ENCODE measurements around the gene LIMK2.
"Not testable (repeated sequence)": the region's sequence is repeated elsewhere in the genome, so short reads cannot be mapped to it uniquely, and the experiment has no call there.

Gene LIMK2

DNA sequence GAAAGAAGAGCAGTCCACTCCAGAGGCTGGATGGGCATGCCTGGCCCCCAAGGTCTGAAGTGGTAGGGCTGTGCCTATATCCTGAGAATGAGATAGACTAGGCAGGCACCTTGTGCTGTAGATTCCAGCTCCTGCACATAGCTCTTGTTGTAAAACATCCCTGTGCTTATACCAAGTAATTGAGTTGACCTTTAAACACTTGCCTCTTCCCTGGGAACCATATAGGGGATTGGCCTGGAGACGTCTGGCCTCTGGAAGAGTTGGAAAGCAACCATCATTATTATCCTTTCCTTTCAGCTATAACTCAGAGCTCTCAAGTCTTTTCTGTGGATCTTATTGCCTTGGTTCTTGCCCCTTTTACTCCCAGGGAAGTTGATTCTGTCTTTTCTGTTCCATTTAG lies 15.1 kb downstream of the LIMK2 start:
- peaks cover 58 to 73% of the 10 kb centered on the region in 2 donors for H3K4me1 ChIP-seq (ENCODE audit: control insufficient read depth in 2 of 2, insufficient read depth in 2 of 2, low read length in 2 of 2)
- peak overlapping the region; percentile 79 to 84 for H3K27ac ChIP-seq (ENCODE audit: low read depth in 2 of 2, low read length in 2 of 2)
- H3K4me3 ChIP-seq (ENCODE audit: low read length in 2 of 2) = peak overlapping the region in 1 of 2 donors; percentile 29
- peaks cover 0 to 2% of the 10 kb centered on the region in 2 donors for H3K36me3 ChIP-seq (ENCODE audit: control insufficient read depth in 2 of 2, insufficient read depth in 2 of 2, low read length in 2 of 2)
- no peak overlapping the region for H3K9ac ChIP-seq (ENCODE audit: low read depth in 1 of 2, low read length in 2 of 2)
- H3K9me3 ChIP-seq (ENCODE audit: control insufficient read depth in 2 of 2, low read length in 2 of 2) = no peaks in the 10 kb centered on the region
- H3K27me3 ChIP-seq (ENCODE audit: control insufficient read depth in 2 of 2, insufficient read depth in 2 of 2, low read length in 2 of 2) = no peaks in the 10 kb centered on the region

DNA sequence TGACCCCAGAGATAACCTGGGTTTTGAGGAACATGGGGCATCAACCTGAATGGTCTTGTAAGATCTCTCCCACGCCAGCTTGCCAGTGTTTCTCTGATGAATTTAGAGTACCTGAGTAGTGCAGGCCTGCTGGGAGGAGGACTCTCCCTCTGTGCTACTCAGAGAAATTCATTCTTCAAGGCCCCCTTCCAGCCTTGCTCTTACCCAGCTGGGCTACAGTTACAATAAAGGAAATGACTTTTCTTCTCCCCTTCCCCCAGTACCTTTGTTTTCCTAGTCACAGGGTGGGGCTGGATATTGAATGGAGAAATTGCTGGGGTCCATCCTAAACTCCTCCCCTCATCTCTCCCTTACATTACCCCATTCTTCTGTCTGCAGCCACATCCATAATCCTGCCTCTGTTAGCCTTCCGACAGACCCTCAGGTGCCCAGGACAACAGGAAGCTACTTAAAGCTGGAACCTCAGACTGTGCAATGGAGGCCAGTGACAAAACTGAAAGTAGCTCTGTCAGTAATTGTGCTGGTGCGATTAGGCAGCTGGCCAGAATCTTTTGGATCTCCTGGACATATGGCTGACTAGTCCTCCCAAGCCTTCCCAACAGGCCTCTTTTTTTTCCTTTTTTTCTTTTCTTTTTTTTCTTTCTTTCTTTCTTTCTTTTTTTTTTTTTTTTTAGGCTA lies 17.4 kb downstream of the LIMK2 start:
- H3K27ac ChIP-seq (ENCODE audit: low read depth in 2 of 2, low read length in 2 of 2) = peak overlapping the region; percentile 79 to 84
- H3K27me3 ChIP-seq (ENCODE audit: control insufficient read depth in 2 of 2, insufficient read depth in 2 of 2, low read length in 2 of 2) = no peaks in the 10 kb centered on the region
- peaks cover 43 to 56% of the 10 kb centered on the region in 2 donors for H3K4me1 ChIP-seq (ENCODE audit: control insufficient read depth in 2 of 2, insufficient read depth in 2 of 2, low read length in 2 of 2)
- peak overlapping the region; percentile 44 to 55 for H3K4me3 ChIP-seq (ENCODE audit: low read length in 2 of 2)
- peaks cover 6% of the 10 kb centered on the region in 2 donors for H3K36me3 ChIP-seq (ENCODE audit: control insufficient read depth in 2 of 2, insufficient read depth in 2 of 2, low read length in 2 of 2)
- peak overlapping the region; percentile 53 to 61 for H3K9ac ChIP-seq (ENCODE audit: low read depth in 1 of 2, low read length in 2 of 2)
- H3K9me3 ChIP-seq (ENCODE audit: control insufficient read depth in 2 of 2, low read length in 2 of 2) = no peaks in the 10 kb centered on the region

DNA sequence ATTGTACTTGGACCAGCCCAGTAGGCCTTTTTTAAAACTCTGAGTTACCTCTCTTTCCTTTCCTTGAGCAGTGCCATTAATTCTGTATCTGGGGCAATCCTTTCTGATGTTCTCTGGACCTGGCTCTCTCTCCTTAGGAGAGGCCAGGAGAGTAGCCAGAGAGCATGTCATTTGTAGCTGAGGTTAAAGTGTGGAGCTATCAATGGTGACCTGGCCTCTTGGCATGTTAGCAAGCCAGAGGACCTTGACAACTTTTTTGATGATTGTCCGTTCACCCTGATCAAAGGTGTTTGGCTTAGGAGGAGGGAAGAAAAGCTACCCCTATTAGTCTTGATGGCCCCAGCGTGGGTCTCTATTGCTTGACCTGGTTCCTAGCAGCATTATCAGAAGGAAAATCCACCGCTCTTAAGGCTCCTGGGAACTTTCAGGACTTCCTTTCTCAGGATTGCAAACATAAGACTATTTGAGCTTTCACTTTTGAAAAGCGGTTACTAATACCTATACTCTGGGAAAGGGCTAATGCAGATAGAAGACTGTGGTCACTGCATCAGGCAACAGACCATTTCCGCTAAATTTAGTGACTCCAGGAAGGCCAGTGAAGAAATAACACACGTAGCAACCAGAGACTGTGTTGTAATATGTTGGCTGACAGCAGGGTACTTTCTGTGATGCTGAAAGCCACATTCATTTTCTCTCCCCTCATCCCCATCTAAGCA lies 18.2 kb downstream of the LIMK2 start:
- Histone ChIP-seq H3K27me3 (ENCODE audit: control insufficient read depth in 2 of 2, insufficient read depth in 2 of 2, low read length in 2 of 2) (no peaks in the 10 kb centered on the region), H3K9ac (ENCODE audit: low read depth in 1 of 2, low read length in 2 of 2) (peak overlapping the region; percentile 53 to 61), H3K9me3 (ENCODE audit: control insufficient read depth in 2 of 2, low read length in 2 of 2) (no peaks in the 10 kb centered on the region), H3K4me1 (ENCODE audit: control insufficient read depth in 2 of 2, insufficient read depth in 2 of 2, low read length in 2 of 2) (peaks cover 40 to 57% of the 10 kb centered on the region in 2 donors), H3K27ac (ENCODE audit: low read depth in 2 of 2, low read length in 2 of 2) (peak overlapping the region; percentile 79 to 84), H3K36me3 (ENCODE audit: control insufficient read depth in 2 of 2, insufficient read depth in 2 of 2, low read length in 2 of 2) (peaks cover 8 to 12% of the 10 kb centered on the region in 2 donors), H3K4me3 (ENCODE audit: low read length in 2 of 2) (peak overlapping the region in 1 of 2 donors; percentile 16)

- peak overlapping the region; percentile 10 to 61 for H3K9ac ChIP-seq (ENCODE audit: low read depth in 1 of 2, low read length in 2 of 2)
- peaks cover 9 to 12% of the 10 kb centered on the region in 2 donors for H3K36me3 ChIP-seq (ENCODE audit: control insufficient read depth in 2 of 2, insufficient read depth in 2 of 2, low read length in 2 of 2)
- H3K4me1 ChIP-seq (ENCODE audit: control insufficient read depth in 2 of 2, insufficient read depth in 2 of 2, low read length in 2 of 2) = peaks cover 34 to 52% of the 10 kb centered on the region in 2 donors
- H3K9me3 ChIP-seq (ENCODE audit: control insufficient read depth in 2 of 2, low read length in 2 of 2) = no peaks in the 10 kb centered on the region
- H3K4me3 ChIP-seq (ENCODE audit: low read length in 2 of 2) = peak overlapping the region in 1 of 2 donors; percentile 16
- H3K27me3 ChIP-seq (ENCODE audit: control insufficient read depth in 2 of 2, insufficient read depth in 2 of 2, low read length in 2 of 2) = no peaks in the 10 kb centered on the region
- peak overlapping the region; percentile 79 to 84 for H3K27ac ChIP-seq (ENCODE audit: low read depth in 2 of 2, low read length in 2 of 2)
These were observed 18.9 kb downstream of the LIMK2 start for GRCh38 chr22:31230871-31231621.

GRCh38 chr22:31233001-31233400 lies 20.9 kb downstream of the LIMK2 start:
- H3K36me3 ChIP-seq (ENCODE audit: control insufficient read depth in 2 of 2, insufficient read depth in 2 of 2, low read length in 2 of 2) = peaks cover 9 to 12% of the 10 kb centered on the region in 2 donors
- no peak overlapping the region for H3K9ac ChIP-seq (ENCODE audit: low read depth in 1 of 2, low read length in 2 of 2)
- H3K4me1 ChIP-seq (ENCODE audit: control insufficient read depth in 2 of 2, insufficient read depth in 2 of 2, low read length in 2 of 2) = peaks cover 29 to 36% of the 10 kb centered on the region in 2 donors
- H3K27me3 ChIP-seq (ENCODE audit: control insufficient read depth in 2 of 2, insufficient read depth in 2 of 2, low read length in 2 of 2) = no peaks in the 10 kb centered on the region
- H3K9me3 ChIP-seq (ENCODE audit: control insufficient read depth in 2 of 2, low read length in 2 of 2) = no peaks in the 10 kb centered on the region
- H3K4me3 ChIP-seq (ENCODE audit: low read length in 2 of 2) = no peak overlapping the region
- H3K27ac ChIP-seq (ENCODE audit: low read depth in 2 of 2, low read length in 2 of 2) = no peak overlapping the region

GRCh38 chr22:31235081-31235480 lies 23.0 kb downstream of the LIMK2 start:
- Histone ChIP-seq H3K4me3 (ENCODE audit: low read length in 2 of 2) (no peak overlapping the region), H3K9me3 (ENCODE audit: control insufficient read depth in 2 of 2, low read length in 2 of 2) (no peaks in the 10 kb centered on the region), H3K27ac (ENCODE audit: low read depth in 2 of 2, low read length in 2 of 2) (no peak overlapping the region), H3K27me3 (ENCODE audit: control insufficient read depth in 2 of 2, insufficient read depth in 2 of 2, low read length in 2 of 2) (no peaks in the 10 kb centered on the region), H3K9ac (ENCODE audit: low read depth in 1 of 2, low read length in 2 of 2) (no peak overlapping the region), H3K4me1 (ENCODE audit: control insufficient read depth in 2 of 2, insufficient read depth in 2 of 2, low read length in 2 of 2) (peaks cover 9 to 16% of the 10 kb centered on the region in 2 donors), H3K36me3 (ENCODE audit: control insufficient read depth in 2 of 2, insufficient read depth in 2 of 2, low read length in 2 of 2) (peaks cover 9 to 16% of the 10 kb centered on the region in 2 donors)

DNA sequence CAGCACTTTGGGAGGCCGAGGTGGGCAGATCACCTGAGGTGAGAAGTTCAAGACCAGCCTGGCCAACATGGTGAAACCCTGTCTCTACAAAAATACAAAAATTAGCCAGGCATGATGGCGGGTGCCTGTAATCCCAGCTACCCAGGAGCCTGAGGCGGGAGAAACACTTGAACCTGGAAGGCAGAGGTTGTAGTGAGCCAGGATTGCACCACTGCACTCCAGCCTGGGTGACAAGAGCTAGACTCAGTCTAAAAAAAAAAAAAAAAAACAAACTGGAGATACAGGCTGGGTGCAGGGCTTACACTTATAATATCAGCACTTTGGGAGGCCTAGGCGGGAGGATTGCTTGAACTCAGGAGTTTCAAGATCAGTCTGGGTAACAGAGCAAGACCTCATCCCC lies 23.9 kb downstream of the LIMK2 start:
- not testable (repeated sequence) for H3K27me3 ChIP-seq (ENCODE audit: control insufficient read depth in 2 of 2, insufficient read depth in 2 of 2, low read length in 2 of 2); H3K4me3 ChIP-seq (ENCODE audit: low read length in 2 of 2); H3K27ac ChIP-seq (ENCODE audit: low read depth in 2 of 2, low read length in 2 of 2); H3K9ac ChIP-seq (ENCODE audit: low read depth in 1 of 2, low read length in 2 of 2); H3K9me3 ChIP-seq (ENCODE audit: control insufficient read depth in 2 of 2, low read length in 2 of 2); H3K4me1 ChIP-seq (ENCODE audit: control insufficient read depth in 2 of 2, insufficient read depth in 2 of 2, low read length in 2 of 2)
- peaks cover 7 to 21% of the 10 kb centered on the region in 2 donors for H3K36me3 ChIP-seq (ENCODE audit: control insufficient read depth in 2 of 2, insufficient read depth in 2 of 2, low read length in 2 of 2)

- H3K4me3 ChIP-seq (ENCODE audit: low read length in 2 of 2) = no peak overlapping the region
- H3K4me1 ChIP-seq (ENCODE audit: control insufficient read depth in 2 of 2, insufficient read depth in 2 of 2, low read length in 2 of 2) = peaks cover 0 to 4% of the 10 kb centered on the region in 2 donors
- no peak overlapping the region for H3K27ac ChIP-seq (ENCODE audit: low read depth in 2 of 2, low read length in 2 of 2)
- no peaks in the 10 kb centered on the region for H3K27me3 ChIP-seq (ENCODE audit: control insufficient read depth in 2 of 2, insufficient read depth in 2 of 2, low read length in 2 of 2)
- peaks cover 13 to 21% of the 10 kb centered on the region in 2 donors for H3K36me3 ChIP-seq (ENCODE audit: control insufficient read depth in 2 of 2, insufficient read depth in 2 of 2, low read length in 2 of 2)
- no peak overlapping the region for H3K9ac ChIP-seq (ENCODE audit: low read depth in 1 of 2, low read length in 2 of 2)
- H3K9me3 ChIP-seq (ENCODE audit: control insufficient read depth in 2 of 2, low read length in 2 of 2) = no peaks in the 10 kb centered on the region
These were observed 26.0 kb downstream of the LIMK2 start for GRCh38 chr22:31238057-31238456.

GRCh38 chr22:31239771-31240370 lies 27.8 kb downstream of the LIMK2 start:
- no peak overlapping the region for H3K4me3 ChIP-seq (ENCODE audit: low read length in 2 of 2)
- H3K27me3 ChIP-seq (ENCODE audit: control insufficient read depth in 2 of 2, insufficient read depth in 2 of 2, low read length in 2 of 2) = no peaks in the 10 kb centered on the region
- H3K4me1 ChIP-seq (ENCODE audit: control insufficient read depth in 2 of 2, insufficient read depth in 2 of 2, low read length in 2 of 2) = peaks cover 0 to 4% of the 10 kb centered on the region in 2 donors
- H3K27ac ChIP-seq (ENCODE audit: low read depth in 2 of 2, low read length in 2 of 2) = no peak overlapping the region
- H3K9me3 ChIP-seq (ENCODE audit: control insufficient read depth in 2 of 2, low read length in 2 of 2) = no peaks in the 10 kb centered on the region
- H3K9ac ChIP-seq (ENCODE audit: low read depth in 1 of 2, low read length in 2 of 2) = no peak overlapping the region
- H3K36me3 ChIP-seq (ENCODE audit: control insufficient read depth in 2 of 2, insufficient read depth in 2 of 2, low read length in 2 of 2) = peaks cover 12 to 18% of the 10 kb centered on the region in 2 donors

Data from mucosa of rectum (tissue), 2 donors.